ENCODE data around the gene ANKS6.

ANKS6 gene

GRCh38 chr9:98768344-98768743 is 28.0 kb downstream of the ANKS6 start:
- no peak for DNase-seq

- no peak for DNase-seq
These were observed 28.4 kb downstream of the ANKS6 start for GRCh38 chr9:98767915-98768314.

GRCh38 chr9:98767196-98767595 is 29.2 kb downstream of the ANKS6 start:
- no peak for DNase-seq

- DNase-seq = no peak
These were observed 29.8 kb downstream of the ANKS6 start for GRCh38 chr9:98766586-98766985.

GRCh38 chr9:98765256-98765655 is 31.1 kb downstream of the ANKS6 start:
- DNase-seq = no peak

- no peak for DNase-seq
These were observed 32.2 kb downstream of the ANKS6 start for GRCh38 chr9:98763986-98764745.

GRCh38 chr9:98760231-98760630 is 36.1 kb downstream of the ANKS6 start:
- DNase-seq = no peak

GRCh38 chr9:98755006-98755618 is 41.2 kb downstream of the ANKS6 start:
- DNase-seq = no peak

- no peak for DNase-seq
These were observed 45.1 kb downstream of the ANKS6 start for GRCh38 chr9:98751210-98751609.

- DNase-seq = no peak
These were observed 45.8 kb downstream of the ANKS6 start for GRCh38 chr9:98750364-98751060.

- DNase-seq = no peak
These were observed 48.9 kb downstream of the ANKS6 start for GRCh38 chr9:98747476-98747875.

- DNase-seq = no peak
These were observed 50.9 kb downstream of the ANKS6 start for GRCh38 chr9:98745470-98745869.

- no peak for DNase-seq
These were observed 52.3 kb downstream of the ANKS6 start for GRCh38 chr9:98743818-98744611.

- no peak for DNase-seq
These were observed 53.0 kb downstream of the ANKS6 start for GRCh38 chr9:98743329-98743728.

GRCh38 chr9:98742325-98743280 is 53.8 kb downstream of the ANKS6 start:
- DNase-seq = no peak

GRCh38 chr9:98740226-98740881 is 56.0 kb downstream of the ANKS6 start:
- DNase-seq = no peak

- no peak for DNase-seq
These were observed 57.6 kb downstream of the ANKS6 start for GRCh38 chr9:98738741-98739140.

GRCh38 chr9:98736226-98736625 is 60.1 kb downstream of the ANKS6 start:
- DNase-seq = no peak

- DNase-seq = no peak
These were observed 63.6 kb downstream of the ANKS6 start for GRCh38 chr9:98732801-98733200.

GRCh38 chr9:98732091-98732490 is 64.3 kb downstream of the ANKS6 start:
- no peak for DNase-seq

- no peak for DNase-seq
These were observed 65.5 kb downstream of the ANKS6 start for GRCh38 chr9:98730871-98731270.

- no peak for DNase-seq
These were observed 67.9 kb downstream of the ANKS6 start for GRCh38 chr9:98728500-98728899.

All from stimulated activated CD4-positive, alpha-beta T cell treated with anti-CD3 and anti-CD28 coated beads, Interleukin-1b, Interleukin-23, amount 100 ng/mL, for 48 hours (primary cell).